Natural killer cell (primary cell): ENCODE results near the gene NOTUM. TPM values are rescaled to one million over a fixed set of nuclear protein-coding genes. Genes with fewer than 3 reads are reported as not detected.

Experiments
- ATAC-seq, 3 donors: fragments of 150-1000 bp in 2 of 3; fragments of 200-7000 bp in 1 of 3; cut with Tn5 transposase; 1 replicate in 1 of 3; 2 replicates in 2 of 3; pipeline ENCODE4 v1.10.0; 2021; ENCODE audit warnings: mild to moderate bottlenecking in 2 of 3, moderate library complexity in 2 of 3
- DNase-seq, 2 donors: peaks; one replicate each; pipeline versions ENCODE4 v3.0.0 to v3.0.0-alpha.2; 2013 to 2021; ENCODE audit warnings: mixed read lengths in 1 of 2
- H3K27ac ChIP-seq: one replicate; pipeline ENCODE4 v1.5.1; 2013; ENCODE audit warnings: mild to moderate bottlenecking, low read length
- H3K27me3 ChIP-seq: one replicate; pipeline ENCODE4 v1.6.1; 2013; ENCODE audit warnings: low read length; ENCODE audit not compliant: control insufficient read depth, insufficient read depth
- H3K36me3 ChIP-seq: one replicate; pipeline ENCODE4 v1.6.1; 2013; ENCODE audit warnings: low read length; ENCODE audit not compliant: control insufficient read depth, insufficient read depth
- H3K4me1 ChIP-seq: one replicate; pipeline ENCODE4 v1.6.1; 2013; ENCODE audit warnings: low read length; ENCODE audit not compliant: control insufficient read depth, insufficient read depth
- H3K4me3 ChIP-seq: one replicate; pipeline ENCODE4 v1.5.1; 2013; ENCODE audit warnings: low read length
- H3K9me3 ChIP-seq: one replicate; pipeline ENCODE4 v1.6.1; 2013; ENCODE audit warnings: low read length; ENCODE audit not compliant: control insufficient read depth, insufficient read depth
- H3K27ac Mint-ChIP-seq, 2 donors: one replicate each; pipeline ENCODE4 v1.8.0; 2022; ENCODE audit warnings: mild to moderate bottlenecking in 2 of 2, mixed read lengths in 2 of 2, moderate library complexity in 1 of 2
- H3K27me3 Mint-ChIP-seq, 2 donors: one replicate each; pipeline ENCODE4 v1.8.0; 2022; ENCODE audit warnings: low read depth in 2 of 2, mixed read lengths in 2 of 2
- H3K36me3 Mint-ChIP-seq: one replicate; pipeline ENCODE4 v1.8.0; 2022; ENCODE audit warnings: mixed read lengths
- H3K4me1 Mint-ChIP-seq, 2 donors: one replicate each; pipeline ENCODE4 v1.8.0; 2022; ENCODE audit warnings: mixed read lengths in 2 of 2
- H3K4me3 Mint-ChIP-seq: one replicate; pipeline ENCODE4 v1.8.0; 2022; ENCODE audit warnings: mild to moderate bottlenecking, moderate library complexity, mixed read lengths
- H3K9me3 Mint-ChIP-seq, 2 donors: one replicate each; pipeline ENCODE4 v1.8.0; 2022; ENCODE audit warnings: mixed read lengths in 2 of 2
- CTCF ChIP-seq: fragments of 200-600 bp; IDR thresholded peaks from one replicate; pipeline ENCODE4 v1.8.0; 2022; ENCODE audit warnings: antibody characterized with exemption
- WGBS: methylation state at CpG from one replicate; pipeline ENCODE4 v1.1.7; 2013; ENCODE audit warnings: missing lambda C conversion rate; ENCODE audit not compliant: insufficient coverage; 5-methylcytosine and 5-hydroxymethylcytosine counted together
- intact Hi-C: fragments of 100-400 bp; cut with micrococcal nuclease; formaldehyde crosslinking; loops from one replicate; pipeline ENCODE4 v1.14.2; 2022
- total RNA-seq, 4 donors: library from RNA; stranded (reverse); fragments of 120-200 nt in 1 of 4; gene quantifications; one replicate each; pipeline versions ENCODE4 v1.2.3 to v1.2.4, GENCODE V29; 2013 to 2022

NOTUM gene
- total RNA-seq, 3 donors from 2014 or later (not counting 1 experiment from before 2014, with no cell fraction given), result not detected

GRCh38 chr17:81968396-81968745 lies 7.4 kb upstream of the NOTUM start:
- Histone ChIP-seq H3K36me3 (no peaks in the 10 kb centered on the region), H3K4me1 (peaks cover 29% of the 10 kb centered on the region), H3K4me3 (no peak overlapping the region), H3K27ac (no peak overlapping the region), H3K27me3 (peaks cover 5% of the 10 kb centered on the region), H3K9me3 (peaks cover under 1% of the 10 kb centered on the region)
- DNase-seq, result no peak
- Mint-ChIP-seq H3K27ac (no peak overlapping the region), H3K4me1 (no peaks in the 10 kb centered on the region), H3K9me3 (no peaks in the 10 kb centered on the region), H3K4me3 (no peak overlapping the region), H3K36me3 (no peaks in the 10 kb centered on the region), H3K27me3 (peaks cover 14 to 23% of the 10 kb centered on the region in 2 donors)
- intact Hi-C loops, result no loop called here
- WGBS, result 88% methylated on average over 7 of the region's 7 CpGs
- no peak for ATAC-seq
- TF ChIP-seq CTCF, result no peak

- Mint-ChIP-seq H3K4me3 (peak overlapping the region; percentile 25), H3K36me3 (no peaks in the 10 kb centered on the region)
- no peaks in the 10 kb centered on the region for H3K9me3 ChIP-seq
These were observed 6.8 kb upstream of the NOTUM start for GRCh38 chr17:81967533-81968395.

GRCh38 chr17:81967244-81967532 lies 6.2 kb upstream of the NOTUM start:
- H3K27me3 Mint-ChIP-seq, result peaks cover 14 to 25% of the 10 kb centered on the region in 2 donors
- 51% methylated on average over 5 of the region's 5 CpGs for WGBS
- peaks cover 14% of the 10 kb centered on the region for H3K27me3 ChIP-seq
- H3K4me3 Mint-ChIP-seq, result no peak overlapping the region
- DNase-seq (no peak), ATAC-seq (peak in 1 of 3 donors; percentile 3)
- H3K9me3 Mint-ChIP-seq, result no peaks in the 10 kb centered on the region
- H3K4me3 ChIP-seq, result no peak overlapping the region
- H3K4me1 ChIP-seq, result peaks cover 34% of the 10 kb centered on the region
- no peak overlapping the region for H3K27ac Mint-ChIP-seq
- H3K4me1 Mint-ChIP-seq, result no peaks in the 10 kb centered on the region
- TF ChIP-seq CTCF, result no peak
- intact Hi-C loops, result no loop called here
- H3K9me3 ChIP-seq, result no peaks in the 10 kb centered on the region
- no peaks in the 10 kb centered on the region for H3K36me3 Mint-ChIP-seq
- no peaks in the 10 kb centered on the region for H3K36me3 ChIP-seq
- H3K27ac ChIP-seq, result no peak overlapping the region

More at GRCh38 chr17:81967533-81968395, 6.8 kb upstream of the NOTUM start:
- Histone ChIP-seq H3K27me3 (peaks cover 8% of the 10 kb centered on the region), H3K27ac (no peak overlapping the region), H3K36me3 (no peaks in the 10 kb centered on the region), H3K4me1 (peaks cover 34% of the 10 kb centered on the region), H3K4me3 (peak overlapping the region; percentile 6)
- WGBS, result 19% methylated on average over 36 of the region's 36 CpGs
- no peak overlapping the region for H3K27ac Mint-ChIP-seq
- no peak for TF ChIP-seq CTCF
- ATAC-seq (peak; percentile 75 to 93 (median 91)), DNase-seq (peak in 1 of 2 donors; percentile 92)
- H3K27me3 Mint-ChIP-seq, result peaks cover 14 to 25% of the 10 kb centered on the region in 2 donors
- H3K4me1 Mint-ChIP-seq, result no peaks in the 10 kb centered on the region
- intact Hi-C loops, result no loop called here
- no peaks in the 10 kb centered on the region for H3K9me3 Mint-ChIP-seq
